GM21576 (cell line): ENCODE data around the gene TOR3A.

Source experiments
- ATAC-seq: cut with Tn5 transposase; IDR thresholded peaks from one replicate; pipeline ENCODE4 v1.9.1; 2021; ENCODE audit warnings: mild to moderate bottlenecking, moderate library complexity; ENCODE audit not compliant: unreplicated experiment

Gene TOR3A

DNA sequence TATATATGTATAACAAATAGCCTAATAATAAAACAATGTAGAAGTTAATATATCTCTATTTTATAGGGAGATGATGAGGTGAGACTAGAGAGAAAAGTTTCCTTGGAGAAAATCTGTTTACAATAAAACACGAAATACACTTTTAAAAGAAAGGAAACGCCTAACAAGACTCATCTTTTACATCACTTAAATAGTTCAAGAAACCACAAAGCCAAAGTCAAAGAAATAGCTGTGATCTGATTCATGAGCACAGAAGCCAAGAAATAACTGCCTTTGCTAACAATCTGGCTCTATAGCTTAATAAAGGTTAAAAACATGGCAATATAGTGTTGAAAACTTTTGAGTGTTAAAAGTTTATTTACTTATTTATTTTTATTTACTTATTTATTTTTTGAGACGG lies 61.5 kb downstream of the TOR3A start:
- ATAC-seq: no peak

GRCh38 chr1:179144626-179145025 lies 62.8 kb downstream of the TOR3A start:
- no peak for ATAC-seq

DNA sequence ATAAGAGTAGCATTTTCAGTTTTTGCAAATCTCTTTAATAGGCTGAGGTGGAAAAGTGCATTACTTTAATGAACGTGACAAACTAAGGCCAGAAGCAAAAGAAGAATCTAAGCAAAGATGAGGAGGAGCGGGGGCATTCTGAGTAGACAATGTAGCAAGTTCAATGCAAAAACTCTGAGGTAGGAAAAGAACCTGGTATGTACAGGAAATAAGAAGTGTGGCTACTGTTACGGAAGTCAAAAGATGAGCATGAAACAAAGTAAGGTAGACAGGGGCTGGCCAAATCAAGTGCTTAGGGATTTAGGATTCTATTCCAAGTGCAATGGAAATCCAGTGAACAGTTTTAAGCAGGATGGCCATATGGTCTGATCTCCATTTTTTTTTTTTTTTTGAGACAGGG lies 63.7 kb downstream of the TOR3A start:
- no peak for ATAC-seq
